ENCODE measurements around the gene ADGRB2. TPM values are rescaled to one million over a fixed set of nuclear protein-coding genes. Genes with fewer than 3 reads are reported as not detected.

The ADGRB2 gene
- total RNA-seq, 1 experiment from 2014 or later = 34.8 TPM

GRCh38 chr1:31705080-31705866, 58.9 kb downstream of the ADGRB2 start:
- intact Hi-C loops (cut with micrococcal nuclease; ENCODE audit: unreplicated experiment) = no loop called here
- no peaks in the 10 kb centered on the region for H3K9me3 ChIP-seq (ENCODE audit: control insufficient read depth, insufficient read depth, low read depth, low read length)
- CTCF ChIA-PET = interaction anchor here (0.6 to 1.8 kb wide), 5 partner anchors 10 to 116 kb away, joined by 3 to 10 read pairs (median 6); no protein-coding TSS in a partner anchor
- POLR2A ChIA-PET = interaction anchor here (0.6 kb wide), 1 partner anchor 12 kb away, joined by 4 read pairs; no protein-coding TSS in a partner anchor
- 0 out of 4 replicates have a peak overlapping the region, but pooled peaks of 1 of the 2 experiments have one; percentile 2 for H3K4me3 ChIP-seq (ENCODE audit: low read depth in 2 of 2, low read length in 2 of 2)
- no peaks in the 10 kb centered on the region for H3K36me3 ChIP-seq (ENCODE audit: control insufficient read depth, insufficient read depth, low read length)
- H3K27ac ChIP-seq (ENCODE audit: low read length) = peak overlapping the region; percentile 74
- peaks cover 43% of the 10 kb centered on the region for H3K4me1 ChIP-seq (ENCODE audit: control insufficient read depth, insufficient read depth, low read length)
- no peak for DNase-seq (ENCODE audit: low read depth, low spot score)
- TF ChIP-seq POLR2AphosphoS5 (IDR thresholded peaks at IDR 0.05; ENCODE audit: low read depth, low read length) (no peak), SIN3A (IDR thresholded peaks at IDR 0.05; ENCODE audit: borderline replicate concordance, insufficient read depth, low read depth, low read length) (no peak), TCF7L2 (IDR thresholded peaks at IDR 0.05; ENCODE audit: low read depth, low read length) (no peak)
- no TSS peak for BruUV-seq (replicated peaks)
- in situ Hi-C loops (cut with HindIII; ENCODE audit: low pct_unique_long_range_greater_than_20kb, low sequenced_read_pairs) = no loop called here
- peak; percentile 50 for ATAC-seq
- no peaks in the 10 kb centered on the region for H3K27me3 ChIP-seq (ENCODE audit: control insufficient read depth, insufficient read depth, low read length)

- Histone ChIP-seq H3K27ac (ENCODE audit: low read length) (peak overlapping the region; percentile 74), H3K4me3 (ENCODE audit: low read depth in 2 of 2, low read length in 2 of 2) (0 out of 4 replicates have a peak overlapping the region, but pooled peaks of 1 of the 2 experiments have one; percentile 2), H3K27me3 (ENCODE audit: control insufficient read depth, insufficient read depth, low read length) (no peaks in the 10 kb centered on the region), H3K9me3 (ENCODE audit: control insufficient read depth, insufficient read depth, low read depth, low read length) (no peaks in the 10 kb centered on the region), H3K4me1 (ENCODE audit: control insufficient read depth, insufficient read depth, low read length) (peaks cover 51% of the 10 kb centered on the region), H3K36me3 (ENCODE audit: control insufficient read depth, insufficient read depth, low read length) (no peaks in the 10 kb centered on the region)
- intact Hi-C loops (cut with micrococcal nuclease; ENCODE audit: unreplicated experiment) (loop anchor here (5.0 kb wide), 1 partner anchor 42 kb away; no protein-coding TSS in a partner anchor), in situ Hi-C loops (cut with HindIII; ENCODE audit: low pct_unique_long_range_greater_than_20kb, low sequenced_read_pairs) (no loop called here)
- ChIA-PET CTCF (interaction anchor here (0.6 to 1.8 kb wide), 5 partner anchors 11 to 115 kb away, joined by 3 to 10 read pairs (median 6); no protein-coding TSS in a partner anchor), POLR2A (interaction anchor here (0.6 kb wide), 1 partner anchor 13 kb away, joined by 4 read pairs; no protein-coding TSS in a partner anchor)
- ATAC-seq (peak; percentile 3; the same call in 1 of the 2 replicates), DNase-seq (ENCODE audit: low read depth, low spot score) (no peak)
- TF ChIP-seq TCF7L2 (IDR thresholded peaks at IDR 0.05; ENCODE audit: low read depth, low read length) (no peak), CTCF (IDR thresholded peaks at IDR 0.05) (no peak), REST (IDR thresholded peaks at IDR 0.05; ENCODE audit: insufficient read depth in 1 of 2, low read depth in 2 of 2, low read length in 1 of 2) (no peak), POLR2AphosphoS5 (IDR thresholded peaks at IDR 0.05; ENCODE audit: low read depth, low read length) (no peak), SIN3A (IDR thresholded peaks at IDR 0.05; ENCODE audit: borderline replicate concordance, insufficient read depth, low read depth, low read length) (no peak)
- BruUV-seq (replicated peaks) = no TSS peak
Measured at GRCh38 chr1:31704271-31705079, 59.7 kb downstream of the ADGRB2 start.
